C4-2B (cell line): ENCODE measurements around the gene ADD1.

Experiments used
- H3K27ac ChIP-seq: fragments of 450-650 bp; 2 replicates; pipeline ENCODE4 v1.5.1; 2017
- CTCF ChIP-seq: fragments of 450-650 bp; conservative IDR thresholded peaks from 2 replicates; pipeline ENCODE4 v1.5.1; 2017; ENCODE audit warnings: mild to moderate bottlenecking
- ZFX ChIP-seq: fragments of 450-650 bp; IDR thresholded peaks from 2 replicates; pipeline ENCODE4 v1.6.1; 2017

The ADD1 gene

GRCh38 chr4:2931512-2932301 is 88.1 kb downstream of the ADD1 start:
- no peak overlapping the region for H3K27ac ChIP-seq
- TF ChIP-seq ZFX (no peak), CTCF (no peak)

GRCh38 chr4:2932321-2932950 is 88.8 kb downstream of the ADD1 start:
- TF ChIP-seq CTCF (no peak), ZFX (no peak)
- H3K27ac ChIP-seq: no peak overlapping the region

- TF ChIP-seq CTCF: no peak
- no peak for TF ChIP-seq ZFX
- peak overlapping the region; percentile 81; the same call in 1 of the 2 replicates for H3K27ac ChIP-seq
Observed at GRCh38 chr4:2932951-2933565, 89.4 kb downstream of the ADD1 start.

- no peak for TF ChIP-seq CTCF
- no peak for TF ChIP-seq ZFX
- peak overlapping the region; percentile 81 for H3K27ac ChIP-seq
Observed at GRCh38 chr4:2933566-2934076, 90.0 kb downstream of the ADD1 start.

GRCh38 chr4:2934077-2934812 is 90.6 kb downstream of the ADD1 start:
- peak overlapping the region; percentile 81 for H3K27ac ChIP-seq
- no peak for TF ChIP-seq CTCF
- TF ChIP-seq ZFX: no peak

- TF ChIP-seq CTCF (no peak), ZFX (peak; percentile 68; the same call in 1 of the 2 replicates)
- H3K27ac ChIP-seq: peak overlapping the region; percentile 81
Observed at GRCh38 chr4:2934813-2935761, 91.4 kb downstream of the ADD1 start.
